ENCODE measurements around the gene SLC29A3.

SLC29A3 gene

DNA sequence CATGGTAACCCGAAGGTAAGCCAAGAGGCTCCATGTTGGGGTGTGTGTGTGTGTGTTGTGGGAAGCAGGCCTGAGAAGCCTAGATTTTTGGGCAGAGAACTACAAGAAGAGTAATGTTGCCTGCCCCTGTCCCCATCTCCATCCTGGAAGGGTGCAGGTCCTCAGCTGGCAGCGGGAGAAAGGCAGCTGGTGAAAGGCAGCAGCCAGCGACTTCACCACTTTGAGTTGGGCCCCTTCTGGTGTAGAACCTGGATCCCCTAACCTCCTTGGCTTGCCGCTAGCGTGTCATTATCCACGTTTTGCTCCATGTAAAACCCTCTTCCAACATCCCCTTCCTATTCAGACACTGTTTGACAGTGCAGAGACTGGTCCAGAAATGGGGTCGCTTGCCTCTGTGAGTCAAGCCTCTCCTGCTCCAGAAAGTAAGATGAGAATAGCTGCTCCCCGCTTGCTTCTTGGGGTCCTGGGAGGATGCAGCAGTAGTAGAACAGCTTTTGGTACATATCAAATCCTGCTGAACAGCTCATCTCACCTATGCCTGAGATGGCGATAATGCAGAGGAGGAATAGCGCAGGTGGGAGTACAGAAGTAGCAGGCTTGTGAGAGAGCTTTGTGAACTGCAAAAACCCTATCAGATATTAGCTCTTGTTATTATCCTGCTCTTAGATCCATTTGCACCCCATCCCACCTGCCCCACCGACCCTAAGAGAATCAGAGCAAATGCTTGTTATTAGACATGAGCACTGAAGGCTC is 55.6 kb downstream of the SLC29A3 start:
- no peak for DNase-seq

- DNase-seq, result no peak
Measured at GRCh38 chr10:71375952-71376351, 56.9 kb downstream of the SLC29A3 start.

GRCh38 chr10:71378336-71379117 is 59.5 kb downstream of the SLC29A3 start:
- DNase-seq, result no peak

GRCh38 chr10:71379118-71379766 is 60.2 kb downstream of the SLC29A3 start:
- no peak for DNase-seq

DNA sequence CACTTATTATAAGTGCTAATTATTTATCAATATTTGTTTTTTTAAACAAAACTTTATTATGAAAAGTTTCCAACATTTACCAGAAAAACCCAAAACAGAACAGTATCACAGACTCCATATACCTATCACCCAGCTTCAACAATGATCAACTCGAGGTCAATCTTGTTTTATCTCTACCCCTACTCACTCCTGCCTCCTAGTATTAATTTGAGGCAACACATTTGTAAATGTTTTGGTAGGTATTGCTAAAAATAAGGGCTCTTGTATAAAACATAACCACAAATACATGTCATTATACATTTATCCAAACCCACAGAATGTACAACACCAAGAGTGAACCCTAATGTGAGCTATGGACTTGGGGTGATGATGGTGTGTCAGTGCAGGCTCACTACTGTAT is 61.8 kb downstream of the SLC29A3 start:
- no peak for DNase-seq

- no peak for DNase-seq
Measured at GRCh38 chr10:71381611-71382010, 62.6 kb downstream of the SLC29A3 start.

GRCh38 chr10:71382028-71382427 is 63.0 kb downstream of the SLC29A3 start:
- no peak for DNase-seq

DNA sequence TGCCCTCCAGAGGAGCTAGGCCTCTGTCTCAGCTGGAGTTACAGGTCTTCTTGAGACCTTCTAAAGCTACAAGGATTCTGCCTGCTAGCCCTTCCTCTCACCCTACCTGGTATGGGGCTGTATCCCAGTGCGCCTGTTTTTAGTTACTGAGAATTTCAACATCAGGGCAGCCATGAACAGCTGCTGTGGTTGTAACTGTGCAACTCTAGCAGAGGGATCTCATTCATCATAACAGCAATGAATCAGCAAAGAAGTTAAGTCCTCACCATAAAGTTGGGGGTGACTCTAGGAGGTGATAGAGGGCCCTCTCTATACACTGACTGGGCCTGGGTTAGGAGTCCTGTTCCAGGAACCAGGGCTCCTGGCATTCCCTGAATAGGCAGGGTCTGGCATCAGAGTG is 63.7 kb downstream of the SLC29A3 start:
- no peak for DNase-seq

- DNase-seq, result no peak
Measured at GRCh38 chr10:71383972-71384687, 65.1 kb downstream of the SLC29A3 start.

DNA sequence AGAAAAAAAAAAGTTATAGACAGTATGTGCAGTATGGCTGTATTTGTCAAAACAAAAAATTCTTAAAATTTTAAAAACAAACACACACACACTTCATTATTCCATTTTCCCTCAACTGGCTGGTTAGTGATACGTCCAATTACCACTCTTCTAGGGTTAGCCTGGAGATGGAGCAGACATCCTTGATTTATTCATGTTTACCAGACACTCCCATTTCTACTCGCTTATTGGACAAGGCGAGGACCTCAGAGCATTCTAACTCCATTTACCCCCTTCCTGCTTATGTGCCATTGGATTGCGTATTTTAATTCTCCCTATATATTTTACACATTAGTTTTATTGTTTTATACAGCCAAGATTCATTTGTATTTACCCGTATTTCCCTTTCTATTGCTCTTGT is 69.1 kb downstream of the SLC29A3 start:
- no peak for DNase-seq

DNA sequence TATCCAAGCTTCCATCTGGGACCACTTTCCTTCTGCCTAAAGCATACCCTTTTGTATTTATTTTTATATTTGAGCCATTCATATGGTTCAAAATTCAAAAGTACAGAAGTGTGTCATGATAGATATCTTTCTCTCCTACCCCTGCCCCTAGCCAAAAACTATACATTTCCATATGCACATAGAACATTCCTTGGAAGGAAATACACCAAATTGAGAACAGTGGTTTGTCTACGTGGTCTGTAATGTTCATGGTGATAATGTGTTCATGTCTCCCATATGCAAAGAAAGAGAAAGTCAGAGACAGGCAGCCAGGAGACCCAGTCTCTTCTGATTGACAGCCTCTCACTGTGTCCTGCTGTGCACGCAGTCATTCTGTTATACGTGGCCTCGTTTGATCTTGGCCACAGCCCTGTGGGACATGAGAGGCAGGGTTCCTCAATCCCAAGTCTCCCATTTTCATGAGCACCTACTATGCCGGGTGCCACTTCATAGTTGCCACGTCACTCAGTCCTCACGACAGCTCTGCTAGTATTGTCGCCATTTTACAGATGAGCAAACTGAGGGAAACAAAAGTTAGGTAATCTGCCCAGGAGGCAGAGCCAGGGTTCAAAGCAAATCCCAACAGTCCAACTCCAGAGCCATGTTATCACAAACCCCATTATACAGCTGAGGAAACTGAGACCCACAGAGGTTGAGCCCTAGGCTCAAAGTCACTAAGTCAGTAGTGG is 69.7 kb downstream of the SLC29A3 start:
- DNase-seq, result no peak

- DNase-seq, result no peak
Measured at GRCh38 chr10:71389768-71390460, 70.9 kb downstream of the SLC29A3 start.

- DNase-seq, result no peak
Measured at GRCh38 chr10:71390461-71390835, 71.4 kb downstream of the SLC29A3 start.

DNA sequence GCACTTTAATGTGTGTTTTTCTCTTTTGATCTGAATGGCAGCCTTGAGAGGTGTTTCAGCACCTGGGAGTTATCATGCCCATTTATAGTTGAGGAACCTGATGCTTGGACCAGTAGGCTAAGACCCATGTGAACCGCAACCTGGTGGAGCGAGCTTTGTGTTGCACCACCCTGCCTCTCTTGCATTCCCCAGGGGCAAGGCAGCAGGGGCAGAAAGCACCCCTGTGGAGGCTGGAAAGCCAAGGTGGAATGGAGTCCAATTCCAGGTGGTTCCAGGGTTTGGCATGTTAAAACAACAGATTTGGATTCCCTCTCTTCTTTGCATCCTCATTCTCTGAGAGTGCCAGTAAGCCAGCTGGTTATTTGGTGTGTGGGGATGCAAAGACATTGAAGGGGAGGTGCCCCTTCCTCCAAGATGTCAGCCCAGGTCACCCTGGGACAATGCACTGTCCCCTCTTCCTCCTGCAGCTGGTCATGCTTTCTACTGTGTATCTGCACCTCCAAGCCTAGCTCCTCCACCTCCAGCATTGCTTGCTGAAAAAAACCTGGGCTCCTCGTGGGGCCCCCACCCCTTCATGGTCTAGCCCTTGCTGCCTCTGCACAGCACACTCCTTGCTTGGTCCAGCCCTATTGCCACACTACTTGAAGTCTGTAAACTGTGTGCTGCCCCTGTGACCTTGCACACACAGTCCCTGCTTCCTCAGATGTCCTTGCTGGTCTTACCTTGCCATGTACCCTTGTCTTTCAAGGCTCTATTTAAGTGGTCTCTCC is 72.0 kb downstream of the SLC29A3 start:
- DNase-seq, result no peak

DNA sequence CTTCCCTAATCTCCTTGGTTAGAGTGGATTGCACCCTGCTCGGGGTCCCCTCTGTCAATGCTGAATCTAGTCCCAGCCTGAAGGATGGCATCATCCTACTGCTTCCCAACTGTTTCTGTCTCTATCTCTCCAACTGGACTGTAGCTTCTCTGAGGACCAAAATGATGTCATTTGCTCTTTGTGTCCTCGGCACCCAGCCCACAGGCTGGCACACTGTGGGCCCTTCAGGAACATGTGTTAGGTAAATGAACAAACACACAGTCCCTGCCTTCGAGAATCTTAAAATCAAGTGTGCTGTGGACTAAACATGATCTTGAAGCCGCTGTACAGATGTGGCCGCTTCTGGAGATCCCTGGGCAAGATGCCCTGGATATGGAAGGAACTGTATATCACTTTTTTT is 72.6 kb downstream of the SLC29A3 start:
- DNase-seq, result no peak

DNA sequence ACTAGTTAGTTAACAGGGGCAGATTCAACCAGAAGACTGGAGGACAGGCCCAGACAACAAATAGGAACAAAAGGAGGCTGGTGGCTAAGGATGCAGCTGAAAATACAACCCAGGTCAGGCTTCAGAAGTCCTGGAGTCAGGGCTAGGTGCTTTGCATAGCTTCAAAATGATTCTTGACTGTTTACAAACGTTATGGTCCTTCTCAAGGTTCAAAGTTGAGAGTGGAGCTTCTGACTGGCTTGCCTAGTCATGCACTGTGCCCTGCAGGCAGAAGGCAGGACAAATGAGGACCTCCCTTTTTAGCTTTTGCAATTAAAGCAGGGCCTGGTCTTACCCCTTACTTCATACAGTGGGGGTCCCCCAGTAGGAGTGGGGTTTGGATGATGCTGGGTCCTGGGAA is 73.2 kb downstream of the SLC29A3 start:
- DNase-seq, result no peak

GRCh38 chr10:71392791-71393781 is 74.0 kb downstream of the SLC29A3 start:
- no peak for DNase-seq

DNA sequence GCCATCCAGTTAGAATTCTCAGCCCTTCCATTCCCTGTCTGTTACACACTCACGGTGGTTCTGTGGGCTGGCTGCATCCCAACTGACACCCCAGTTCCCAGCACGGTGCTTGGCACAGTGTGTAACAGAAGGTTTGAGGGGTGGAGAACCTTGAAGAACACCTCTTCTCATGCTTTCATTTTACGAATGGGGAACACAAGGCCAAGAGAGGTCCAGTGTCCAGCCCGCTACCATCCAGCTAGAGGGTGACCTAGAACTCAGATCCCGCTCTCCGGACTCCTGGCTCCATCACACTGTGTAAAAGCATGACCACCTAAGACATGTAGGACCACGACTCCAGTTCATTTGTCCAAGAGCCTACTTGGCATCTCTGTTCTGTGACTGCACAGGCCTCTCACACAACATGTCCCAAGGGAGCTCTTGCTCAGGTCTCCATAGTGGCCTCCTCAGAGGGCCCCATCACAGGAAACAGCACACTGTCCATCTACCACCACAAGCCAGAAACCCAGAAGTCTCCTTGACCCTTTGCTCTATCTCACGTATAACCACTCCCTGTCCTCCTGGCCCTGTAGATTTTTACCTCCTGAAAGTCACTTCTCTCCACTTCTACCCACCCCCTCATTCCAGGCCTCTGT is 74.9 kb downstream of the SLC29A3 start:
- no peak for DNase-seq

DNA sequence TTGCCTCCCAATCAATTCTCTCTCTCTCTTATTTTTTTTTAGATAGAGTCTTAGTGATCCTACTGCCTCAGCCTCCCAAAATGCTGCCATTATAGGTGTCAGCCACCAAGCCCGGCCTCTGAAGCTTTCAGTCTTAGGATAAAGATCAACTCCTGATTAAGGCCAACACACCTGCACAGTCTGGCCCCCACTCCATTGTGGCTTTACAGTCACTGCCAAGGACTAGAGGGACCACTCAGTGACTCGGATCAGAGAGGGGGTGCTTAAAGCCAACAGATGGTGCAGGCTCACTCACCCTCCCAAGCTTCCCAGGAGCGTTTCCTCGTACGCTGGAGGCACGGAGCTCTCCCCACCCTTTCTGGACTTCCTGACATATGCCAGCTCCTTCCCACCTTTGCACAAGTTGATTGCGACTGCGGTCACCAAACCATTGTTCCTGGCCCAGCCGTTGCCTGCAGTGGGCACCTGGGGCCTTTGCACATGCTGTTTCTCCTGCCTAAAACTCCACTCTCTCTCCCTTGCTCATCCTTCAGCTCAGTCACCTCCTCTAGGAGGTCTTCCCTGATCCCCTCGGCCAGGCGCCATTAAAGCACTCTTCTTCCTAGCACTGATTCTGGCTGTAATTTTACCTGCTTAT is 76.0 kb downstream of the SLC29A3 start:
- no peak for DNase-seq

Data from NCI-H187 treated with DMSO at 0.1 percent for 48 hours (cell line).